Right renal cortex interstitium (tissue), 3 donors: ENCODE results near the gene RALGDS. TPM values are rescaled to one million over a fixed set of nuclear protein-coding genes. Genes with fewer than 3 reads are reported as not detected.

ENCODE experiments used
- DNase-seq, 3 donors: peaks; one replicate each; pipeline ENCODE4 v3.0.0-alpha.2; 2013; ENCODE audit warnings: low read depth in 3 of 3, low spot score in 2 of 3
- polyA plus RNA-seq, 3 donors: library from polyadenylated mRNA; unstranded; fragments of 120-200 nt; gene quantifications; one replicate each; pipeline ENCODE4 v1.2.1, GENCODE V29; 2013; ENCODE audit not compliant: insufficient read length in 3 of 3

RALGDS gene
- polyA plus RNA-seq, 3 donors, result 32.3 to 32.7 (median 32.5) TPM

DNA sequence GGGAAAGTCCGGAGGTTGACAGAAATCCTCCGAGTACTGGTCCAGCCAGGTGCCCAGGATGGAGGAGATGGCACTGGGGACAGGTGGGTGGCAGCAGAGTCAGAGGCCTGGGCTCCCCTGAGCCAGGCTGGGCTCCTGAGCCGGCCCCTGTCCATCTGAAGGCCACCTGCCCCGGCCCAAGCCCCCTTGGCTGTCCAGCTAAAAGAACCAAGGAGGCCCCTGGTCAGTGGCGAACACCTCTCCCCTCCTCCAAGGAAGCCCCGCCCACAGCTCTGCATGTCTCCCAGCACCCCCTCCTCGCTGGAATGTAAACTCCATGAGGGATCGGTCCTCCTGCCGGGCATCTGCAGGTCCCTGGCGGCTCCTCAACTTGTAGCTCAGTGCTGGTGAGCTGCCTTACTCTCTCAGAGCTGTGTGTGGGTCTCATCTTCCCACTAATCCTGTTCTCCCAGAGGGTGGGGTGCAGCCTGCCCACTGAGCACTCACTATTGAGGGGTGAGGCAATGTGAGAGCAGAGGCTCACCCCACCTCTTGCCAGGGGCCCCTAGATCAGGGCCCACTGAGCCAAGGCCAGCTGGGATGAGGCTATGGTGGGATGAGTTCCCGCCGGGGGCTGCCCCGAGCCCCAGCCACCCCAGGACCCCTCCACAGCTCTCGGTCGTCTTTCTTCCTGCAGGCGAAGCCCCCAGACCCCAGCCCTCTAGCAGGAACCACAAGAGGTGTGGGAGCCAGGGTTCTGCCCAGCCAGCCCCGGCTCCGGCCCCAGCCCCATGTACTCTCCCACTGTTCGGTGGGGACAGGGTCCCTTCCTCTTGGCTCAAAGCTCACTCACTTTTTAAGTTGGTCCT lies 12.0 kb downstream of the RALGDS start:
- no peak for DNase-seq

DNA sequence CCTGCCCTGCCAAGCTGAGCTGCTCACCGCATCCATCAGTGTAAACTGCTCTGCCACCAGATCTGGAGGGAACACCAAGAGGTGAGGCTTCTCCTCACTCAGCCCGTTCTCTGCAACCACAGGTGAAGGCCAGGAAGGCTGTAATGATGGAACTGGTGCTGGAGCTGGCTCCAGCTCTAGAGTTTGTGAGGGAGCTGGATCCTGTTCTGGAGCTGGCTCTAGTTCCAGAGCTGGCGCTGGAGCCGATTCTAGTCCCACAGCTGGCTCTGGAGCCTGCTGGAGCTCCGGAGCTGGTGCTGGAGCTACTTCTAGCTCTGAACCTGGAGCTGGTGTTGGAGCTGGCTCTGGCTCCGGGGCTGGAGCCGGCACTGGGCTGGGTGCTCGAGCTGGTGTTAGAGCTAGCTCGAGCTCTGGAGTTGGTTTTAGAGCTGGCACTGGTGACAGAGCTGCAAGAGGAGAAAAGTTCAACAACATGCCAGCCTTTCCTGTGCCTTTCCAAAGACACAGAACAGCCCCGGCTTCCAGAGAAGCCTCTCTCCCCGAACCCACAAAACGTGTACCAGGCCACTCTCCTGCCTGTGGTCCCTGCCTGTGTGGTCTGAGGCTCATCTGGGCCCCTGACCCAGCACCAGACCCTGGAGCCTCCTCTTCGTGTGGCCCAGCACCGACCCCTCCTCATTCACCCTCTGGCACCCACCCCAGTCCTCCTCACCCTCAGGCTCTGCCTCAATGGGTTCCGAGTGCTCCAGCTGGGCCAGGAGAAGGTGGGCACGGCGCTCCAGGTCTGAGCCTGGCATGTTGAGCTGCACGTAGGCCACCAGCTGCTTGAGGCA lies 12.9 kb downstream of the RALGDS start:
- DNase-seq, result no peak

DNA sequence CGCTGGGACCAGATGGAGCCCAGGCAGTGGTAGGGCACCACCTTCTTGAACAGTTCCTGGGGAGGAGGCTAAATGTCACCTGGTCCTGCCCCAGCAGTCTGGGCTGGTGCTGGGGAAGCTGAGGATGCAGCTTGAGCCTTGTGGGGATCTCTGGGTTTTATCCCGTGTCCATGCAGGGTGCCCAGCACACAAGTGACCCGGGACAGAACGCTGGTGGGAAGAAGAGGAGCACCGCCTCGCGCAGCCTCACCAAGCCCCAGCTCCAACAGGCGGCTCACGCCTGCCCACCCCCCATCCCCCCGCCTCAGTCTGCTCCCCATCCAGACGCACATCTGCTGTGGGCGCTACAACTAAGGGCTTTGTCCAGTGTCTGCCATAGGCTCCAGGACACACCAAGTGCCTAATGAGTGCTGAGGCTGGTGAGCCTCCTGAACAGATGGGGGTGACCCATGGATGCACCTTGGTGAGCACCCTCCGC lies 13.8 kb downstream of the RALGDS start:
- no peak for DNase-seq

DNA sequence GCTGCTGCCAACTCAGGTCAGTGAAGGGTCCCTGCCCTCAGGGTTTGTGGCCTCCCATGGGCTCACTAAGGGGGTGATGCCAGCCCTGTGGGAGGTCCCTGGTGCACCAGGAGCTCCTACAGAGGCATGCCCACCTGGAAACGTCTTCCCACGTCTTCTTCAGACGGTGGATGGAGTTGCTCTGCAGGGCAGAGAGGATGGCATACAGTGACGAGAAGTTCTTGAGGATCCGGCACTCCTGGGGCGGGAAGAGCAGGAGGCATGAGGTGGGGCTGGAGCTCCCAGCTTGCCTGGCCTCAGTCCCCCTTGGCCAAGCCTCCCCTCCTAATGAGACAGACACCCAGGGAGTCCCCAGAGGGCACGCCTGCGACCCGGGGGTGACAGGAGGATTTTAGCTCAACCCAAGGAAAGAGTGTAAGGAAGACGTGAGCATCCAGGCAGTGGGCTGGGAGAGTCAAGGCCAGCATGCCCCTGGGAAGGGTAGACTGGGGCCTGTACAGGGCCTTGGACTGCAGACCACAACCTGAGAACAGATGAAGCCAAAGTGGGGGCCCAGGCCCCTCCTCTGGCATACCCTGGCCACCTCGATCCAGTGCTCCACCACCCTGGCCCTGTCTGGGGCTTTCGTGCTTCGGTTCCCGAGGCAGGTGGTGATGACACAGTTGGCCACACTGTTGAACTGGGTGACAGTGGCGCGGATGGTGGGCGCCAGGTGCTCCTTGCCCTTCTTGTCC lies 14.4 kb downstream of the RALGDS start:
- DNase-seq, result no peak

DNA sequence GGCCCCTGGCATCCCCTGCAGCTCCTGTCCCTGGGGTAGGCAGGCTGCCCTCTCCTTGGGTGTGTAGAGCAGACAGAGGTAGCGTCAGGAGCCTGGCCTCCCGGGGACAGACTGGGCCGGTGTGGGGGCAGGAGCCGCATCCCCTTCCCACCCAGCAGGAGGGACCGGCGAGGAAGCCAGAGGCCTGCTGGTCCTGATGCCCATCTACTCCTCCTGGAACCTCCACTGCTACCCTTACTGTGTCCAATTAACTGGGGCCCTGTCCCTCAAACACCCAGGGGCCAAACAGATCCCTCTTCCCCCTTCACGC lies 15.6 kb downstream of the RALGDS start:
- DNase-seq, result no peak

DNA sequence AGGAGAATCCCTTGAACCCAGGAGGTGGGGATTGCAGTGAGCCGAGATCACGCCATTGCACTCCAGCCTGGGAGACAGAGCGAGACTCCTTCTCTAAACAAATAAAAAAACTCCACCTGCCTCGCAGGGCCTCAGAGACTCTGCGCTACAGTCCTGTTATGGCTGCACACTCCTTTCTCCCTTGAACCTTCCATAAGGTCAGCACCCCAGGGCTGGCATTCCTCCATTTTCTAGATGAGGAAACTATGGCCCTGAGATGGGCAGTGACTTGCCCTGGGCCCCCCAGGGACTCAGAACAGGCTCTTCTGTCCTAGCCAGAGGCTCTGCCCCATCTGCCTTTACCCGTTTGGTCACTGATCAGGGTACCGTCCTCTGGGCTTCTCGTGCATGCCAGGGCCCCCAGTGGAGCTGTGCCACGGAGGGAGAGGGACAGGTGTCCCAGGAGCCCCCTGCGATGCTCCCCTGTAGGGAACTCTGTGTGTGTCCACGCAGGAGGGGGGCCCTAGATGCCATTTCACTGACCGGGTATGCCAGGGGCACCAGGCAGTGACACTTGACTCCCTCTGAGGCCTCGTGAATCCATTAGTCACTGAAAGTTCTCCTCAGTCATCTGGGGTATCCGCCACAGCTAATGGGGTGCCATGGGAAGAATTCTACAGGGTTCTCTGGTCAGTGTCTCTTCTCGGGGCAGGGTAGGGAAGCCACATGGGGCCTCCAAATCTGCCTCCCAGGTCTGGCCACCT lies 16.2 kb downstream of the RALGDS start:
- no peak for DNase-seq

DNA sequence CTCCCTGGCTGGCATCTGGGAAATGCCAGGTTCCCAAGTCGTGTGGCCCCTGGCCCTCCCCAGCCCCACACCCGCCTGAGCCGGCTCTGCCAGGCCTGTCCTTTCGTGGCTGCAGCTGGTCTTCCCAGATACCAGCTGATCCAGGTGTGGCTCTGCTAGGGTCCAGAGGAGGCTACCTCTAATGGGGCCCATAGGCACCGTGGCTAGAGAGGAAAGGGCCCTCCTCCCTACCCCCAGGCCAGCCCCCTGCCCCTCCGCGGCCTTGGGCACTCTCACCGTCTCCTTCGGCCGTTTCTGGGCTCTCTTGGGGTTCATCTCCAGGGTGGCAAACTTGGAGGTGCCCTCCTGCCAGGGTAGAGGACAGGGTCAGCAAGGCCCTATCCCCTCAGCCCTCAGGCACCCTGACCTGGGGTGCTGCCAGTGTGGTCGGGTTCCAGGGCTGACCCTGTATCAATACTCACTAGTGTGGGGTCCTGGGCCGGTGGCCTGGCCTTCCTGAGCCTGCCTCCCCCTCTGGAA lies 17.0 kb downstream of the RALGDS start:
- no peak for DNase-seq

DNA sequence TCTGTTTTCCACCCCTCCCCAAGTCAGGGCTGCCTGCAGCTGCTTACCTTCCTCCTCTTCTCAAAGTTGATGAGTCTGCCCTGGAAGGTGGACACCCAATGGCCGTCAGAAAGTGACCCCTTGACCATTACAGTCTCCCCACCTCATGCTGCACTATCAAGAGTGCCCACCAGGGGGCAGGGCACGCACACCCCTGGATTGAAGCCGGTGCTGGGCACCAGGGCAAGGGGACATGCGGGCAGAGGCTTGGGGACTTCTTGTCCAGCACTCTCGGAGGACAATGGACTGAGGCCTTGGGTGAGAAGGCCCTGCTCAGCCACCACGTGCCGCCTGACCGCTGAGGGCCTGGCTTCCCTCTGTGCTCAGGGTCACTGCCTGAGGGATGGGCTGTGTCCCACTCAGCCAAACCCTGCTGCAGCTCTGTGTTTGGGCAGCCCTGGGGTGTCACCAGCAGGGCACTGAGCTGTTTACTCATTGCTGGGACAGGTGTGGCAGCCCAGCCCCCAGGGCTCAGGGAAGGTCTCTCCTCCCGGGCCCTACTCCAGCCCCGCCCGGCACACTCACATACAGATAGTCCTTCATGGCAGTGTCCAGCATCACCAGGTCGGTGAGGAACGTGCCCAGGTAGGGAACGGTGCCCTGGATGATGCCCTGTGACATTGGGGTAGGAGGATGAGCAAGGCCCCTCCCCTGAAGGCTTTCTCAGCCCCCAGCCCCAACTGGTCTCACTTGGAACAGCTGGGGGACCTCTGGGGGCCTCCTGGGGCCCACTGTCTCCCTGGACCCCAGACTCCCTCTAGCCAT lies 17.7 kb downstream of the RALGDS start:
- DNase-seq, result no peak

DNA sequence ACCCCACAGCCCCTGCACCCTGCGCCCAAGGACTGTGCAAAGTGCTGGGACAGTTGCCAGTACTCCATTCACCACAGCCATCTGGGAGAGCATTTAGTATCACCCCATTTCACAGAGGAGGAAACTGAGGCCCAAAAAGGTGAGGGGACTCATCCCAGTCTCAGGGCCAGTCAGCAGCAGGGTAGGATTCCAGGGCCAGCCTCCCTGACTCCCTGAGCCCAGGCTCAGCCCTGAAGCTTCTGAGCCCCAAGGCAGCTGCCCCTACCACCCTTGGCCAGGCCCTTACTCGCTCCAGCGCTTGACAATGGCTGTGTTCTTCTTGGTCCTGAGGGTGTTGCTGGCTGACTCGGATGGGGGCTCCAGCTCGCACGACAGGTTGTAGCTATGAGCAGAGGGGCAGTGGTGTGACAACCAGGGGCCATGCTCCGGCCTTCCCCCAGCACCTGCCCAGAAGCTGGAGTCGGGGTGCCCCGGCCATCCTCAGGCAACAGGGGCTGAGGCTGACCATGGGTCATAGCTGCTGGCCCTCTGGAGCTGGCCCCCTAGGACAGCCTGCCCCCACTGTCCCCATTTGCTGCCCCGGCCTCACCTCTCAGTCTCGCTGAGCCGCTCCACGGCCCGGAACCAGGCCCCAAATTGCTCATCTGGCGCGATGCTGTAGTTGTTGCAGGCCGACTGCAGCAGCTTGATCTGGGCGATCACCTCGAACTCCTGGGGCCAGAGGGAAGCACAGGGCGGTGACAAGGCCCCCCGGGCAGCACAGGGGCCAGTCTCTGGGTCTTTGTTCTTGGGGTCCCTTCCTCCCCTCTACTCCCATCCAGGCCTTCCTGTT lies 18.6 kb downstream of the RALGDS start:
- DNase-seq, result no peak

DNA sequence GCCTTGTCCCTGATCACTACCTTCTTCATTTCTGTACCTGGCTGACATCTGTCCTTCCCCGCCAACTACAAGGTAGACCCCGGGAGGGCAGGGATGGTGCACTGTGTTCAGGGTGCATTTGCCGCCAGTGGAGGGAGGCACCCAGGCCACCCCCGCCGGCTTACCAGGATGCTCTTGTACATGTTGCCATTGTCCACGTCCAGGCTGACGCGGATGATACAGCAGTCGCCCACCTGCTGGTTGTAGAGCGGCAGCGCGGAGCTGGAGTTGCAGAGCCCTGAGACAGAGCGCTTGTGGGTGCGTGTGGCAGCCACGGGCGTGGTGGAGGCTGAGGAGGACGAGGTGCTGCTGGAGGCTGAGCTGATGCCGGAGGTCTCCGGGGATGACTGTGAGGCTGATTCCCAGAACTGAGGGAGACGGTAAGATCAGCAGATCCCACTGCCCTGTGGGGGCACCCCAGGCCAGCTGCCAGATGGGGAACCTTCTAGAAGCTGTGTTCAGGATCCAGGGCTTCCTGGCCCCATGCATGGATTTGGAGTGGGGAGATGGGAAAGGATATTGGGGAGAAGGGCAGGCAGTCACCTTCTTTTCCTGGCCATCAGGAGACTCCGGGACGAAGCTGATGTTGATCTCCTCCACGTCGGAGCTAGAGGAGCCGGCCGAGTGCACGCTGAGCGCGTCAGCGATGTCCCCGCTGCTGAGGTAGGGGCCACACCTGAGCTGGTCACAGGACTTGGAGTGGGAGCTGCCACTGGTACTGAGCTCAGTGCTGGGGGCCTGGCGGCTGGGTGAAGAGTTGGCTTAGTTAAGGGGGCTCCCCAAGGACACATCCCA lies 19.5 kb downstream of the RALGDS start:
- DNase-seq, result no peak

DNA sequence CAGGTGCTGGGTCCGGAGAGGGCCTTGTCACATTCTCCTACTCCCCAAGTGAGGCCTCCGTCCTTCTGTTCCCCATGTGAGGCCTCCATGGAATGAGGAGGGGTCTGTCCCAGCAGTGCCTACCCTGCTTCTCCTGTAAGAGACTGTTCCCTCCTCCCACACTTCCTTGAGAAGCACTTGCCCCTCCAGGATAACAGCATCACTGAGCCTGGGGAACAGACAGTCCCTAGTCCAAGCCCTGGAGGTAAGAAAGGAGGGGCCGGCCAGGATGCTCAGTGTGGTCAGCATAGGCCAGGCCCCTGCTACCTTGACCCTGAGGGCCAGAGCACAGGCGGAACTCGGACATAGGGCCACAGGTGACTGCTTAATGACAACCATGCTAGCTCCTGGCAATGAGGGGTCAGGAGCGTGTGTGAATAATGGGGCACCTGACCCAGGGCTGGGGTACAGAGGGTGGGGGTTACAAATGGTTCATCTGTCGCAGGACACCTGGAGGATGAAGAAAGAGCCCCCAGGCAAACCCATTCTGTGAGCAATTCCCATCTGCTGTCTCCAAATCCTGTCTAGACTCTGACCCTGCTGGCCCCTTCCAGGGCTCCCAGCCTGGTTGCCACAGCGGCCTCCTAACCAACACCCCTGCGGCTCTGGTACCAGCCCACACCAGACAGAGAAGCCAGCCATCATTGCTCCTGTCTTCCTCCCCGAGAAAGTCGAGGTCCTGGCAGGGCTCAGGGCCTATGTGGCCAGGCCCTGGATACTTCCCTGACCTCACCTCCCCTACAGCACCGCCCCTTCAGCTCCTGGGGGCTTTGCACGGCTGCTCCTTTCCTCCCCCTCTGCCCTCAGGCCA lies 20.3 kb downstream of the RALGDS start:
- DNase-seq, result no peak

DNA sequence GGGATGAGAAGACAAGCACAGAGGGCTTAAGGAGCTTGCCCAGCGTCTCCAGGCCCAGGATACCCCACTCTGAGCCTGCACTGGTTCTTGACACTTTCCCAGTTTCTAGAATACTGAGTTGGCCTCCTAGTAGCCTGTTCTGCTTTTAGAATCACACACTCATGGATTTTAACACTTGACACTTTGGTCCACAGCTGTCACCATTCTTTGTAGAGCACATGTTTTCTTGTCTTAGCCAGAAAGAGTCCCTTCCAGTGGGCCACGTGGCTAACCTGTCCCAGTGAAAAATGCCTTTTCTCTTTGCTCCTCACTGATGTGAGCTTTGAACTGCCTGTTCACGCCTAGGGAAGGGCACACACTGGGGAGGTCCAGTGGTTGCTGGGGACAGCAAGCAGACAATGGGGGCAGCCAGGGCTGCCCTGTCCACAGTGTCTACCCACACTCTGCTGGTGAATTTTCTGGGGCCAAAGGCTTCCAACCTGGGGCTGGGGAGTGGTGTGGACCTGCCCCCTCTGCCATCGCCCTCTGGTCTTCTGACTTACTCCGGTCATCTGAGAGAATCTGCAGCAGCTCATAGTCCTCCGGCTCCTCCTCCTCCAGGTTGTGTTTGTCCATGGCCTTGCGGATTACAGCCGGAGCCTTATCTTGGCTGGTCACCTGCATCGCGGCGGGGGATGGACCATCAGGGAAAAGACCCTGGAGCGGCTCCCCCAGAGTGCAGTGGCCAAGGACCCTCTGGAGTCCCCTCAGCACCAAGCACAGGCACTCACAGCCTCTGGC lies 21.1 kb downstream of the RALGDS start:
- no peak for DNase-seq

DNA sequence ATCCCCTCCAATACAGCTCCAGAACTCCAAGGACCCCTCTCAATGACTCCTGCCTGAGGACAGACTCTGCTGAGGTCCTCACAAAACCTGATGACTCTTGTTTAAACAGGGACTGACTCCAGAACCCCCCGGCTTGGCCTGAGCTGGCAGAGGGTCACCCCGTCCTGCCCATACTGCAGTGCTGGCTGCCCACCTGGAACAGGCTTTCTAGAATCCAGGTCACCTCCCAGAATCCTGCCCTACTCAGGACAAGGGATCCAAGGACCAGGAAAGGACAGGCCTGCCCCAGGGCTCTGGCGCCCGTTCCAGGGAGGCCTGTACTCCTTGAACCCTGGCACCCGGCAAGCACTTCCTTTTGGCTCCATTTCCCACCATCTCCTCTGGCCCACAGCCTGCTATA lies 22.2 kb downstream of the RALGDS start:
- DNase-seq, result no peak

DNA sequence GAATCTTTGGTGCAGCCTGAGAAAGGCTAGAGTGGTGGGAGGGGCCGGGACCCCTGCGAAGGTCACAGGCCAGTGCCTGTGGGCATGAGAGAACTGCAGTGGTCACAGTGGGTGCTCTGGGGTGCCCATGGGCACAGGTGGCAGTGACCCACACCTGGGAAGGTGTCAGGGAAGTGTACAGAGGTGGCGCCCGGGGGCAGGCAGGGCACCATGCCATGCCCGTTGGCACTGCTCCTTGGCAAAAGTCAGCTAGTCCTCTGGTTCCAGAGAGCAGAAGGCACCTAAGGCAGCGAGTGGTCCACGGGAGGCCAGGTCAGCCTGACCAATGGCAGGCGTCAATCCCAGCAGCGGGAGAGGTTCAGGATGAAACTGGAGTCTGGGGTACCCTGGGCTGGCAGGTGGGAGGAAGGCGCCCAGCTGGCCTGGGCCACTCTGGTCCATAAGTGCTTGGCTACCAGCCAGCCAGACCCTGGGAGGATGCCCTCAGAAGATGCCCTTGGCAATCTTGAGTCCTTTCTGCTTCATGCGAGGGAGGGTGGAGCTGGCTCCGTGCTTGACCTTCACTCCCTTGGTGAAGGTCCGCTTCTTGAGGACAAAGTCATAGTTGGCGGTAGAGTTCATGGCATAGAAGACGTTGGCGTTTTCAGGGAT lies 22.8 kb downstream of the RALGDS start:
- DNase-seq, result no peak

DNA sequence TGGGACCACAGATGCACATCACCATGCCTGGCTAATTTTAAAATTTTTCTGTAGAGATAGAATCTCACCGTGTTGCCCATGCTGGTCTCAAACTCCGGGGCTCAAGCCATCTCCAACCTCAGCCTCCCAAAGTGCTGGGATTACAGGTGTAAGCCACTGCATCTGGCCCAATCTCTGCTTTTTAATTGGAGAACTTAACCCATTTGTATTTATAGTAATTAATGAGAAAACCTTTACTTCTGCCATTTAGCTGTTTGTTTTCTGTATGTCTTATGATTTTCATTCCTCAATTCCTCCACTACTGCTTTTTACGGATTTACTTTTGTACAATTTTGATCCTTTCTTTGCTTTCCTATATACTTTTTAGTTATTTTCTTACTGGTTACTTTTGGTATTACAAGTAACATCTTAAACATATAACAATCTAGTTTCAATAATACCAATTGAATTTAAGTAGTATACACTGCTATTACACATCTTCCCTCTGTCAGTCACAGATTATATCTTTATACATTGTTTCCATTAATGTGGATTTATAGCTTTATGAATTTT lies 26.1 kb downstream of the RALGDS start:
- no peak for DNase-seq
